Activated T-cell treated with anti-CD3 and anti-CD28 coated beads for 4 hours (primary cell): ENCODE data around the gene FILIP1.
A peak's percentile ranks its signal among the peaks of the same experiment; 100 is the strongest.

Source experiments
- DNase-seq: peaks from one replicate; pipeline ENCODE4 v3.0.0-alpha.2; 2020

FILIP1 gene

DNA sequence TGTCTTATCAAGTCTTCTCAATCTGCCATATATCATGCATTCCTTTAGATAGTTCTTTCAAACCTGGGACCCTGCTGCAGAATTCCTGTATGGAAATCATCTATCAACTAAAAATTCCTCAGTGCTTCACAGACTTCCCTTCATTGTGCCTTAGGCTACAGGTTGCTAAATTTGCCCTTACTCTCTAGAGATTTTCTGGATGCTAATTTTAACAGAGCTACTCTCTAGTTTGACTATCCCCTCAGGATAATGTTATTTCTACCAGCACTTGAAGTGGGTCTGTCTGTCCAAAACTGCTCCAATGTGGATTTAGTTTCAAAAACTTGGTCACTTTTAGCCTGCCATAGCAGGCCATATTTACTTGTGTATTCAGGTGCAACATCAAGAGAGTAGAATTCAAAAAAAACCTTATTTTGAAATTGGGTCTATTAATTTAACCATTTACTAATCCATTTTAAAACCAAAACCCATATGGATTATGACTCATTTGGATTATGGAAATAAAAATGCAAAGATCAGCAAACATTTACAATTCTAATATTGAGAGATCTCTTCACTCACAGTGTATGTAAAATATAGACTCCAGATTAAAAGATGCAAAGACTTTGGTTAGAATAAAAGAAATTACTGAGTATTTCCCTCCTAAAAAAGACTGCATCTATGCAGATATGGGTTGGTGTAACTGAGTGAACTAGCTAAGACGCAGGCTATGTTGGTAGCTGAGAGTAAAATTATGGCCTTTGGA, 236.1 kb downstream of the FILIP1 start:
- no peak for DNase-seq

DNA sequence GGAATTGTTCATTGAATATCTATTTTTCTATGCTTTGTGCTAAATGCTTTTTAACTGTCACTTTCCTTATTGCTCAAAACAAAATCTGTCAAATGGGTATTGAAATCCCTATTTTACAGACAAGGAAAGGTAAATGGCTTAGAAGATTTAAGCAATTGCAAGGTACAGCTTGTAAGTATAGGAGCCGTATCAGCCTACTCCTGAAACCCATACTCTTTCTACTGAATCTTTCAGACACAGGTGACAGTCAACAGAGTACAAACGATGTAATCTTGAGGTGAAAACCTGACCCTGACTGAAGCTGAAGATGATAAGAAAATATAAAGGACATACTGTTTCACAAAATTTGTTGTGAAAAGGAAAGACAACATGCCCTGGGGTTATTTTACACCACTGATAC, 243.0 kb downstream of the FILIP1 start:
- no peak for DNase-seq

- DNase-seq: no peak
Observed at GRCh38 chr6:75249837-75250236, 243.8 kb downstream of the FILIP1 start.

- no peak for DNase-seq
Observed at GRCh38 chr6:75246386-75246785, 247.2 kb downstream of the FILIP1 start.

DNA sequence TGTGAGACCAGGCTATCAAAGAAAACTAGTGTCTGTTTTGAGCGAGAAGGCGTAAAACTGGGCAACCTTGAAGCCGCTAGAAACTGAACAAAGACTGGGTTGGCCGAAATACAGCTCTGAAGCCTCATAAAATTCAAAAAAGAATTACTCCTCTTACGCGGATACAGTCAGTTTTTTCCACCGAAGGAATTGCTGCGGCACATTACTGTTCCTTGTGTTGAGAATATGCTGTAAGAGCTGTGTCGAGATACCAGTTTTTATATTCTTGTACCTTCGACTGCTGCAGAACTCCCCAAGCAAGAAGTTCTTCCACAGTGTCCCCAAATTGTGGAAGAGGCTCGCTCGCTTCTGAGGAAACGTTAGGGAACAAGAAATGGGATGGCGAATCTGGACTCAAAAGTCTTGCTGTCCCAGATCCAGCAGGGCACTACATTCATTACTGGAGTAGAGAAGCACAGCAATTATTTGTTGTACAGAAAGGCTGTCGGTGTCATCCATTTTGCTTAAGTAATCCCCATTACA, 249.5 kb downstream of the FILIP1 start:
- no peak for DNase-seq

DNA sequence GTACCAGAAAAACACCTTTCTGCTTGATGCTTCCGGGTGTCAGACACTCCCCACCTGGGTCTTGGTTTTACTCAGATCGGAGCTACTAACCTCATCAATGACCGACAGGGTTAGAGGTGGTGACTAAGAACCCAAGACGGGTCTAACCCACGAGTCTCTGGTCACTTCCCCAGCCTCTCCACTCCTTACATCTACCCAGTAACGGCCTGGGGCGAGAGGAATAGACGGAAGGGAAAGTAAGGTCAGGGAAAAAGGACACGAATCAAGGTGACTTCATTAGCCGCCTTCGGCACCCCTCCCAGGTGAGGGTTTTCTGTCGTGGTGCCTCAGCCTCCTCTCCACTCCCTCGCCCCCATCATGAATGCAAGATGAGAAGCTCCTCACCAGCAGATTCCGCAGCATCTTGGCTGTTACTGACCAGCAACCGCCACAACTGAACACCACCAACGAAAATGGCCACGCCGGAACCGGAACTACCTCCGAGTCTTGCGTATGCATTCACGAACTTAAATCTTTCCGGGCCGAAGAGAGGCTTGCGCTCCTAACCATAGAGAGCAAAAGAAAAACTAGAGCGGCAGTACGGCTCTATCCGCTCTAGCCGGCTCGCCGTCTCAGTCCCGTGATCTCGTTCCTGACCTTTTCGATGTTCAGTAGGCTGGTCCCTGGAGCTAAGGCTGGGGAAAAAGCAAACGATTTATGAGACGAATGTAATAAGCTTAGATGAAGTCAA, 250.1 kb downstream of the FILIP1 start, which contains the start of gene COX7A2:
TSS of gene COX7A2 (minus strand) at position 469 of the 730 bp plus-strand sequence. CDS start at position 402, 67 bp downstream.
- DNase-seq: peak; percentile 71
